ENCODE measurements around the gene OVCA2.
A peak's percentile ranks its signal among the peaks of the same experiment; 100 is the strongest.

Gene OVCA2

GRCh38 chr17:2064980-2065785 lies 23.4 kb downstream of the OVCA2 start:
- TF ChIP-seq EZH2 (IDR thresholded peaks at IDR 0.05; ENCODE audit: borderline replicate concordance, low read depth, low read length, severe bottlenecking): no peak
- peak; percentile 72 for TF ChIP-seq CTCF (IDR thresholded peaks at IDR 0.05; ENCODE audit: borderline replicate concordance, extremely low read depth, low read length, poor library complexity, severe bottlenecking)
- DNase-seq (peak; percentile 66), ATAC-seq (ENCODE audit: insufficient read depth, low read depth) (peak; percentile 79)
- H2AFZ ChIP-seq (ENCODE audit: low read depth, low read length): no peak overlapping the region
- no peaks in the 10 kb centered on the region for H3K9me3 ChIP-seq (ENCODE audit: insufficient read depth, low read length, severe bottlenecking)
- H3K9ac ChIP-seq (ENCODE audit: low read depth, low read length): no peak overlapping the region
- H4K20me1 ChIP-seq (ENCODE audit: insufficient read depth, low read length): peaks cover 6% of the 10 kb centered on the region; the same call in 1 of the 2 replicates
- no peaks in the 10 kb centered on the region for H3K27me3 ChIP-seq (ENCODE audit: insufficient read depth, low read length, poor library complexity)
- no peaks in the 10 kb centered on the region for H3K79me2 ChIP-seq (ENCODE audit: insufficient read depth, low read length)
- H3K36me3 ChIP-seq (ENCODE audit: insufficient read depth, low read length): peaks cover 75% of the 10 kb centered on the region
- H3K27ac ChIP-seq (ENCODE audit: low read length): no peak overlapping the region
- H3K4me2 ChIP-seq (ENCODE audit: insufficient read depth, low read length): no peak overlapping the region
- no peaks in the 10 kb centered on the region for H3K4me1 ChIP-seq (ENCODE audit: insufficient read depth, low read length)
- H3K4me3 ChIP-seq (ENCODE audit: low read depth in 1 of 2, low read length in 2 of 2): no peak overlapping the region

GRCh38 chr17:2065949-2066400 lies 24.2 kb downstream of the OVCA2 start:
- ATAC-seq (ENCODE audit: insufficient read depth, low read depth): no peak
- Histone ChIP-seq H3K36me3 (ENCODE audit: insufficient read depth, low read length) (peaks cover 80% of the 10 kb centered on the region), H3K4me1 (ENCODE audit: insufficient read depth, low read length) (no peaks in the 10 kb centered on the region)

GRCh38 chr17:2067048-2067561 lies 25.3 kb downstream of the OVCA2 start:
- Histone ChIP-seq H3K36me3 (ENCODE audit: insufficient read depth, low read length) (peaks cover 84% of the 10 kb centered on the region), H3K9ac (ENCODE audit: low read depth, low read length) (no peak overlapping the region), H3K27ac (ENCODE audit: low read length) (no peak overlapping the region), H3K4me1 (ENCODE audit: insufficient read depth, low read length) (no peaks in the 10 kb centered on the region), H4K20me1 (ENCODE audit: insufficient read depth, low read length) (peaks cover 6% of the 10 kb centered on the region; the same call in 1 of the 2 replicates), H3K27me3 (ENCODE audit: insufficient read depth, low read length, poor library complexity) (no peaks in the 10 kb centered on the region), H3K4me3 (ENCODE audit: low read depth in 1 of 2, low read length in 2 of 2) (no peak overlapping the region), H3K4me2 (ENCODE audit: insufficient read depth, low read length) (no peak overlapping the region), H2AFZ (ENCODE audit: low read depth, low read length) (no peak overlapping the region), H3K9me3 (ENCODE audit: insufficient read depth, low read length, severe bottlenecking) (no peaks in the 10 kb centered on the region), H3K79me2 (ENCODE audit: insufficient read depth, low read length) (no peaks in the 10 kb centered on the region)
- DNase-seq (no peak), ATAC-seq (ENCODE audit: insufficient read depth, low read depth) (no peak)
- TF ChIP-seq EZH2 (IDR thresholded peaks at IDR 0.05; ENCODE audit: borderline replicate concordance, low read depth, low read length, severe bottlenecking): no peak
- no peak for TF ChIP-seq CTCF (IDR thresholded peaks at IDR 0.05; ENCODE audit: borderline replicate concordance, extremely low read depth, low read length, poor library complexity, severe bottlenecking)

More at GRCh38 chr17:2065949-2066400, 24.2 kb downstream of the OVCA2 start:
- H3K4me2 ChIP-seq (ENCODE audit: insufficient read depth, low read length): no peak overlapping the region
- H3K9me3 ChIP-seq (ENCODE audit: insufficient read depth, low read length, severe bottlenecking): no peaks in the 10 kb centered on the region
- H3K27me3 ChIP-seq (ENCODE audit: insufficient read depth, low read length, poor library complexity): no peaks in the 10 kb centered on the region
- H3K27ac ChIP-seq (ENCODE audit: low read length): no peak overlapping the region
- no peak for DNase-seq
- H4K20me1 ChIP-seq (ENCODE audit: insufficient read depth, low read length): peaks cover 6% of the 10 kb centered on the region; the same call in 1 of the 2 replicates
- no peak overlapping the region for H3K4me3 ChIP-seq (ENCODE audit: low read depth in 1 of 2, low read length in 2 of 2)
- H2AFZ ChIP-seq (ENCODE audit: low read depth, low read length): no peak overlapping the region
- TF ChIP-seq EZH2 (IDR thresholded peaks at IDR 0.05; ENCODE audit: borderline replicate concordance, low read depth, low read length, severe bottlenecking) (no peak), CTCF (IDR thresholded peaks at IDR 0.05; ENCODE audit: borderline replicate concordance, extremely low read depth, low read length, poor library complexity, severe bottlenecking) (no peak)
- no peaks in the 10 kb centered on the region for H3K79me2 ChIP-seq (ENCODE audit: insufficient read depth, low read length)
- H3K9ac ChIP-seq (ENCODE audit: low read depth, low read length): no peak overlapping the region

All from DND-41 (cell line).